Ecto neural progenitor cell (in vitro differentiated cells): Measurements from ENCODE around the gene GPC1.

Source experiments
- DNase-seq: peaks from one replicate; pipeline ENCODE4 v3.0.0-alpha.2; 2018; ENCODE audit warnings: low spot score

GPC1 gene

DNA sequence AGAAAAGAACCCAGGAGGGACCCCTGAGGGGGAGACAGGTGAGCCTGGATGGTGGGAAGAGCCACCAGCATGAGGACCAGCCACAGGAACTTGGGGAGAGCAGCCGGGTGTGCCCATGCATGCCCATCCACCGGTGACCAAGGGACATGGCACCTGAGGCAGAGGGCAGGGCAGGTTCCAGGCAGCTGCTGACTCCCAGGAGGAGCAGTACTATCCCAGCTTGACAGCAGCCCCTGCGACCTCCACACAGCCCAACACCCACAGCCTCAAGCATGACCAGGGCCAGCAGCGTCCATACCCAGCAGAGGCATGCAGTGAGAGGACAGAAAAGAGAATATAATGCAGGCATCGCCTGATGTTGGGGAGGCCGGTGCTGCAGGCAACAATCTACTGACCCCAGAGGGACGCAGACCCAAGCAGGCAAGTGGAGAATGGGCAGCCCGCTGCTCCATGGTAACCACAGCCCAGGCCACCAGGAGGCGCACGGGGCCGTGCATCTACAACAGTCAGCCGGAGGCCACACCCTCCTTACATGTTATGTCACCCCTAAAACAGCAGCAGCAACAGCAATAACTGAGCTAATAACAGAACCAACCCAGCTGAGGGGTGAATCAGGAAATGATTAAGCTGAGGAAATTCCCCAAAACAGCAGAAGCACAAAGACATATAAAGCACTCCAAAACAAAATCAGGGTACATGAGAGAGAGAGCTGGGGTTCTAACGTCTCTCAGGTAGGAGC is 78.3 kb downstream of the GPC1 start:
- peak; percentile 83 for DNase-seq

DNA sequence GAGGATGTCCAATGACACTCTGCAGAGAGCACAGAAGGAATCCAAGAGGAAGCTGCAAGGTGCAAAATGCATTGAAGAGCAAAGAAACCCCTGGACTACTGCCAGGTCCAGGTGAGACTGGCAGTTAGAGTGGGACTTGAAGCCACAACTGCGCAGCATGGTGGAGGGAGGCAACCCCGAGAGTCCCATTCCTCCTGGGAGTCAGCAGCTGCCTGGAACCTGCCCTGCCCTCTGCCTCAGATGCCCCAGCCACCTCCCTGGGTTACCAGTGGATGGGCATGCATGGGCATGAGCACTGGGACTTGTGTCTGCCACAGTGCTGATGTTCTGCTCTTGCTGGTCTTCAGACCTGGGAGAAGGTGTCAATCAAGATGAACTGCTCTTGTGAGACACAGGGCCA is 79.2 kb downstream of the GPC1 start:
- DNase-seq, result no peak

DNA sequence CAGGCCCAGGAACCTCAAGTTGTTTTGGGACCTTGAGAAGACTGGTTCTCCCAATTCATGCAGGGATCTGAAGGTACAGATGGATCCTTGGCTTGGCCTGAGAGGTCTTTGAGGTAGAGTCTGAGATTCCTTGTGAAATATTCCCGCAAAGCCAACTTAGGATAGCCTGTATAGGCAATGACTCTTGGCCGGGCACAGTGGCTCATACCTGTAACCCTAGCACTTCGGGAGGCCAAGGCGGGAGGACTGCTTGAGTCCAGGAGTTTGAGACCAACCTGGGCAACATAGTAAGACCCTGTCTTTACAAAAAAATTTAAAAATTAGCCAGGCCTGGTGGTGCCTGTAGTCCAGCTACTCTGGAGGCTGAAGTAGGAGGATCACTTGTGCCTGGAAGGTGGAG is 81.9 kb downstream of the GPC1 start:
- DNase-seq, result no peak
